GM18951 (cell line): Measurements from ENCODE around the gene NCAM1.

Source experiments
- POLR2A ChIP-seq: IDR thresholded peaks from 4 replicates; pipeline ENCODE4 v1.6.1; 2011; ENCODE audit warnings: mild to moderate bottlenecking; ENCODE audit not compliant: insufficient read length, insufficient read depth; ENCODE audit errors: extremely low read depth
- in situ Hi-C: fragments of 300-500 bp; cut with MboI; formaldehyde crosslinking; loops from one replicate; pipeline ENCODE4 v1.12.0; 2022; ENCODE audit warnings: low sequenced_read_pairs, mixed read lengths, inconsistent platforms; ENCODE audit not compliant: unreplicated experiment

NCAM1 gene

DNA sequence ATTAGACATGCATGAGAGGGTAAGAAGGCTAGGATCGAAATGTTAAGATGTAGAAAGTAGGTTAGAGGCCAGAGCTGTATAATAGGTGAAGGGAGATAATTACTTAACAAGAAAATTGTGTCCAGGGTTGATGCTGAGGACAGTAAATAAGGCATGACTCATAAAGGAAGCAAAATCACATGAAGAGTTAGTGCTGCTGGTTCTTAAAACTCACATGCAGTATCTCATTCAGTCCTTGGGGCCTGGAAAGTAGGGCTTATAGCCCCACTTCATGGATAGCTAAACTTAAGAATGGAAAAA lies 130.2 kb downstream of the NCAM1 start:
- TF ChIP-seq POLR2A = no peak
- in situ Hi-C loops = no loop called here

- no peak for TF ChIP-seq POLR2A
- in situ Hi-C loops = no loop called here
These were observed 135.4 kb downstream of the NCAM1 start for GRCh38 chr11:113096648-113097047.

GRCh38 chr11:113103932-113104690 lies 142.9 kb downstream of the NCAM1 start:
- TF ChIP-seq POLR2A = no peak
- in situ Hi-C loops = no loop called here

DNA sequence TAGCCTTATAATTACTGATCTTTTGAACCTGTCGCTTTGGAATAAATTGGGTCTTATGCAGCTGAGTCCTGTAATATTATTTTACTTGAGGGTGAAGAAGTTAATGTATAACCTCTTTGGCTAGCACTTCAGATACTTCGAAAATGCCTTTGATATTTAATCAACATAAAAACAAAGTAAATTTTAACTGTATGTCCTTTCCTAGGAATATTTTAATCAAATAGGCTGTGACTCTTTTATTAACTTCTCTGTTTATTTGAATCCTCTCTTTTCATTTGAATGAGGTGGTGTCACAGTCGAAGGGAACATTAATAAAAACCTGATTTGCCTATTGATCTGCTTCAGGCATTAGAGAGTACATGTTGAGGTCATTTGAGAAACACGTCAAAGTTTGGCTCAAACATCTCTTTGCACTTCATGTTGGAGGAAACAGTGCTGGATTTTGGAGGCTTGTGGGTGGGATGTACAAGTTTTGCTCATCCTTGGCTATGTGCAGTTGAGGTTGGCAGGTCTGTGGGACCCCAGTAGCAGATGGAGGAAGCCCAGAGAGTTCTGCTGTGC lies 143.6 kb downstream of the NCAM1 start:
- no peak for TF ChIP-seq POLR2A
- in situ Hi-C loops = no loop called here

DNA sequence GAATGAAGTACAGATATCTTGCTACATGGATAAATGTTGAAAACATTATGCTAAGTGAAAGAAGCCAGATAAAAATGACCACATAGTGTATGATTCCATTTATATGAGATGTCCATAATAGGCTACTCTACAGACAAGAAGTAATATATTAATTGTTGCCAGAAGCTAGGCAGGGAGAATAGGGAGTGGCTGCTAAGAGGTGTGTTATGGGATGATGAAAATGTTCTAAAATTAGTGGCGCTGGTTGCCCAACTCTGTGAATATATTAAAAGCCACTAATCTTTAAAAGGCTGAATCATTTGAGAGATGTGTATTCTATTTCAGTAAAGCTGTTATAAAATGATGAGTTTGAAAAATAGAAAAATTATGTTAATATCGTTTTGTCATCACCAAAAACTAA lies 144.4 kb downstream of the NCAM1 start:
- no peak for TF ChIP-seq POLR2A
- in situ Hi-C loops = no loop called here

GRCh38 chr11:113106507-113106906 lies 145.3 kb downstream of the NCAM1 start:
- in situ Hi-C loops = no loop called here
- no peak for TF ChIP-seq POLR2A

DNA sequence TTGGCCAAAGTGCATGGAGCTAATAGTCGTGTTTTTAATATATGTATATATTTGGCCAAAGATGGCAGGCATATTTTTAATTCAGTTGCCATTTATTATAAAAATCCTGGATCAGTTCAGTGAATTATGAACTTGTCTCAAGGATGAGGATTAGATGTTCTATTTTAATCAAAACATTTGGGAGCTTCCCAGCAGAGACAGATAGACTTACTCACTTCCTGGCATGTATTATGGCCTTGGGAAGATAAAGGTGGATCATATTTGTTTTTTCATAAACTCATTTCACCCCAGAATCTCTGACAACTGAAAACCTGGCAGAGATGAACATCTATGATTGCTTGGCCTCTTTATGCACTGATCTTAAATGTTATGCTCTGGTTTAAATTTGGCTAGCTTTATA lies 148.8 kb downstream of the NCAM1 start:
- TF ChIP-seq POLR2A = no peak
- in situ Hi-C loops = no loop called here

DNA sequence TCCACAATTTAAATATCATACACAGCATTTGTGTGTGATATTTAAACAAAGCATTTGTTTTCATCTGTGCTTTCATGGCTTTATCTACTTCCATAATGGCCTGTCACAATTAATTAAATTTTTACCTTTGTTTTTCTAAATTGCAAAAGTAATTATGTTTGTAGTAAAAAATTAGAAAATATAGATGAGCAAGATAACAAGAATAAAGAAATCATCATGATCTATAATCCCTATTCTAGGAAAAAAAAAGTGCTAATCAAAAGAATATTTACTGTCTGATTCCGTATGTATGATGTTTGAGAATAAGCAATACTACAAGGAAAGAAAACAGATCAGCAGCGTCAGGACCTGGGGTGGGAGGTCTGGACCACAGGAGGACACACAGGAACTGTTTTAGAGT lies 149.9 kb downstream of the NCAM1 start:
- no peak for TF ChIP-seq POLR2A
- in situ Hi-C loops = no loop called here

DNA sequence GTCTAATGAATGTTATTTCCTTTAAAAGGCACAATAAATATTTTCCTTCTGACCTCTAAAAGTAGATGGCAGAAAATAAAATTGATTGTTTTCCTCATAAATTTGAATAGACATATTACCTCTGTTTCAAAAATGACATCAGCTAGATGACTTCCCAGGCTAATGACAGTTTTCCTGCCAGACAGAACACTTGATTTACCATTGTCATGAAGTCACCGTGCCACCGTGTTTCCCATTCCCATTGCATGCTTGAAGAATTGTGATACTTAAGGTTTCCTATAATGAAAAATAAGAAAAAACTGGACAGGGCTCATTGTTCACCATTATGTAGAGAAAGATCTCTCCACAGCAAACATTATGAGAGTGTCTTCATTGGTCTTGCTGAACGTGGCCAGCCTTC lies 151.1 kb downstream of the NCAM1 start:
- in situ Hi-C loops = no loop called here

DNA sequence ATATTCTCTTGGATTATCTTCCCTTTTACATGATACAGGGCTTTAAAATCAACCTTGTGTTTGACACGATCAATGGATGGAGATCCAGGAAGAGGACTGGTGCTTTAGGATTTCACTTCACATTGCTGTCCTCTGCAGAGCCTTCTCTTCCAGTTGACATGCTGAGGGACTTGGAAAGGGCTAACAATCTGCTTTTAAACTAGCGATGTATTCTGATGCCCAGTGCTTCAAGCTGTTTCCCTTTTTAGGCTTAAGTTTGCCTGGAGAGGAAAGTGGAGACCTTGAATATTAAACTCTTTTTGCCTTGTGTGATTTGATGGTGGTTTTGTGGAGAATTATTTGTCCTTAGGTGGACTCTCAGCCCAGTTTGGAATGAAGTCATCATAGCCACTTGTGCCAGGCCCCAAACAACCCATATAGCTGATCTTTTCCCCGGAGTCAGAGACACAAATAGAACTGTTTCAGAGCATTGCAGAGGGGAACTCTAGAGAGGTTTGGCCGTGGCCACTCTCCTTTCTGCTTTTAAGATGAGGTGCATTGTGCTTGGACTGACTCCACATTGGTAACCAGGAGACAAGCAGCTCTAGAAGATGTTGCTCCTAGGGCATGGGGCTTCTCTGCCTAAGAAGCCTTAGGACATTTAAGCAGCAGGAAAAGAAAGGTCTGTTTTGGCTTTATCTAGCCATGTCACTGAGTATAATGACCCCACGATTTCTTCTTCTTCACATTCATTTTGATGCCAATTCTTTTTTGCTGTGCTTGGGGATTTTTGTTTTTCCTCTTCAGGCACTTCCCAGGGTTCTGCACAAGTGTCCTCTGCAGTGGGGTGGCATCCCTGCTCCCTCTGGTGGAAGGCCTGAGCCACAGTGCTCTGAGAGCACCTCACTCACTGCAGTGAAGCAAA lies 152.8 kb downstream of the NCAM1 start:
- TF ChIP-seq POLR2A = no peak
- in situ Hi-C loops = no loop called here

More for the DNA sequence above, 151.1 kb downstream of the NCAM1 start:
- TF ChIP-seq POLR2A = no peak

- no peak for TF ChIP-seq POLR2A
- in situ Hi-C loops = no loop called here
These were observed 153.4 kb downstream of the NCAM1 start for GRCh38 chr11:113114705-113115027.

GRCh38 chr11:113118104-113118503 lies 156.9 kb downstream of the NCAM1 start:
- in situ Hi-C loops = no loop called here

GRCh38 chr11:113119074-113119473 lies 157.9 kb downstream of the NCAM1 start:
- no peak for TF ChIP-seq POLR2A
- in situ Hi-C loops = no loop called here

More at GRCh38 chr11:113118104-113118503, 156.9 kb downstream of the NCAM1 start:
- no peak for TF ChIP-seq POLR2A
